HepG2 (cell line): ENCODE data around the gene EPN3. TPM values are rescaled to one million over a fixed set of nuclear protein-coding genes. Genes with fewer than 3 reads are reported as not detected.

Experiments used
- ELF3 ChIP-seq: IDR thresholded peaks from 2 replicates; pipeline ENCODE4 v1.6.1; 2016; ENCODE audit warnings: missing genetic modification reagents, missing compliant biosample characterization
- FOXO1 ChIP-seq: sonication (generic); formaldehyde crosslinking; IDR thresholded peaks from 2 replicates; pipeline ENCODE4 v1.4.0; 2020; ENCODE audit warnings: missing genetic modification reagents
- FOXP1 ChIP-seq, 2 experiments: fragments of 450-650 bp in 1 of 2; IDR thresholded peaks; 2 replicates each; pipeline ENCODE4 v1.6.1; 2017 to 2018; ENCODE audit warnings: antibody characterized with exemption in 1 of 2
- HDAC2 ChIP-seq: sonication (generic); formaldehyde crosslinking; IDR thresholded peaks from 2 replicates; pipeline ENCODE4 v1.4.0; 2020; ENCODE audit warnings: missing genetic modification reagents
- MEF2D ChIP-seq: sonication (generic); formaldehyde crosslinking; IDR thresholded peaks from 2 replicates; pipeline ENCODE4 v1.5.1; 2020; ENCODE audit warnings: mild to moderate bottlenecking, missing genetic modification reagents
- NR1H2 ChIP-seq: sonication (generic); formaldehyde crosslinking; IDR thresholded peaks from 2 replicates; pipeline ENCODE4 v1.8.1; 2022; ENCODE audit warnings: low read depth, missing genetic modification reagents, borderline replicate concordance
- RFX1 ChIP-seq: fragments of 450-650 bp; IDR thresholded peaks from 2 replicates; pipeline ENCODE4 v1.6.1; 2017
- RFX5 ChIP-seq: IDR thresholded peaks from 2 replicates; pipeline ENCODE4 v1.6.1; 2011; ENCODE audit warnings: low read depth, low read length, improper control_type of control experiment
- SNRNP70 ChIP-seq: fragments of 200-400 bp; formaldehyde crosslinking; IDR thresholded peaks from 2 replicates; pipeline ENCODE4 v1.6.1; 2017; ENCODE audit warnings: mild to moderate bottlenecking, low read depth, low read length, moderate library complexity
- TAF15 ChIP-seq: fragments of 200-400 bp; formaldehyde crosslinking; IDR thresholded peaks from one replicate; pipeline ENCODE4 v1.6.1; 2018; ENCODE audit warnings: mild to moderate bottlenecking, low read depth, low read length; ENCODE audit not compliant: poor library complexity, severe bottlenecking
- TBX2 ChIP-seq: sonication (generic); formaldehyde crosslinking; IDR thresholded peaks from 2 replicates; pipeline ENCODE4 v1.5.0; 2020; ENCODE audit warnings: missing genetic modification reagents, mild to moderate bottlenecking, borderline replicate concordance
- ZNF282 ChIP-seq: fragments of 450-650 bp; IDR thresholded peaks from 2 replicates; pipeline ENCODE4 v1.6.1; 2018; ENCODE audit not compliant: partially characterized antibody
- ZNF441 ChIP-seq: sonication (generic); formaldehyde crosslinking; IDR thresholded peaks from 2 replicates; pipeline ENCODE4 v1.7.0; 2021; ENCODE audit warnings: missing genetic modification reagents, borderline replicate concordance
- ZNF782 ChIP-seq: sonication (generic); formaldehyde crosslinking; IDR thresholded peaks from 2 replicates; pipeline ENCODE4 v1.4.0; 2020; ENCODE audit warnings: missing genetic modification reagents, mild to moderate bottlenecking, borderline replicate concordance
- polyA plus RNA-seq, 8 experiments: library from polyadenylated mRNA; depleted of rRNA in 3 of 8; stranded (reverse) in 7 of 8; unstranded in 1 of 8; fragments of >200 nt; fragmentation: Illumina TruSeq in 4 of 8; extraction: Trizol in 4 of 8; gene quantifications; 2 replicates each; pipeline versions ENCODE4 v1.2.1 to v1.2.3, GENCODE V29; 2011 to 2016; ENCODE audit warnings: low read depth in 4 of 8, missing spikeins in 1 of 8, mixed read lengths in 1 of 8; ENCODE audit not compliant: insufficient read depth in 1 of 8
- total RNA-seq, 5 experiments: library from RNA; depleted of rRNA; stranded (reverse); fragments of >200 nt; fragmentation: Illumina TruSeq; extraction: Trizol; gene quantifications; 2 replicates each; pipeline ENCODE4 v1.2.3, GENCODE V29; 2016; ENCODE audit warnings: low read depth in 1 of 5
- TF ChIP-seq, protein P1 (sequence below): sonication (generic); formaldehyde crosslinking; IDR thresholded peaks from 2 replicates; pipeline ENCODE4 v1.5.1; 2020; ENCODE audit warnings: mild to moderate bottlenecking, missing genetic modification reagents, moderate library complexity
- TF ChIP-seq, protein P2 (sequence below): IDR thresholded peaks from 2 replicates; pipeline ENCODE4 v1.6.1; 2012; ENCODE audit warnings: low read length, improper control_type of control experiment
- TF ChIP-seq, protein P3 (sequence below): sonication (generic); formaldehyde crosslinking; IDR thresholded peaks from 2 replicates; pipeline ENCODE4 v1.8.1; 2023; ENCODE audit warnings: mild to moderate bottlenecking, inconsistent platforms, moderate library complexity, missing genetic modification reagents, borderline replicate concordance
- TF ChIP-seq, protein P4 (sequence below): sonication (generic); formaldehyde crosslinking; IDR thresholded peaks from 2 replicates; pipeline ENCODE4 v1.4.0; 2020; ENCODE audit warnings: low read depth, mild to moderate bottlenecking, missing genetic modification reagents
- TF ChIP-seq, protein P5 (sequence below): sonication (generic); formaldehyde crosslinking; IDR thresholded peaks from 2 replicates; pipeline ENCODE4 v1.4.0; 2020; ENCODE audit warnings: low read depth, mild to moderate bottlenecking, missing genetic modification reagents

The EPN3 gene
- total and polyA plus RNA-seq, 2 of the 13 experiments (the other 11 are each of a cell fraction or from before 2014, with no cell fraction given) = 0.11 to 0.95 TPM

DNA sequence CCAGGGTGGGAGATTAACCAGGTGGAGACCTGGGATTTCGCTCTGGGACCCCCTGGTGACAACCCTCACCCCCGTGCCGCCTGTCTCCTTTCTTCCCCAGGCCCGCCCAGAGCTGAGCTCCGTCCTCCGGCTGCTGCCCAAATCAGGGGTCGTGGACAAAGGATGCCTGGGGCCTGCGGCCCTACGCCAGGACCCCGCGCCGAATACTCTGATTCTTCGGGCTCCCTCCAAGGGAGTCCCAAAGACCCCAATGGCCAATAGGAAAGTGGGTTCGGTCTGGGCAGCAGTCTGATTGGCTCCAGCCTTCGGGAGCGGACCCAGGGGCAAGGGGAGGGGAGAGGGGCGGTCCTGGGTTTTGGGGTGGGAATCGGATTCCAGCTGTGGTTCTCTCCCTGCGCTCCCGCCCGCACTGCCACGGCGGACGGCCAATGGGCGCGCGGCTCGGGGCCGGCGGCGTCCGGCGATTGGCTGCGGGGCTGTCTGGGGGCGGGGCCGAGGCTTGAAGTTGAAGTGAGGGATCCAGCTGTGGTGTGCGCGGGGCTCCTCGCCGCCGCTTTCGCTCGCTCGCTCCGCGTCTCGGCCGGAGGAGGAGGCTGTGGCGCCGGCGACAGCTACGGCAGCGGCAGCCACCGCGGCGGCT is 27.8 kb downstream of the EPN3 start, which contains the start of gene CACNA1G (continued):
- TF ChIP-seq, protein P1, sequence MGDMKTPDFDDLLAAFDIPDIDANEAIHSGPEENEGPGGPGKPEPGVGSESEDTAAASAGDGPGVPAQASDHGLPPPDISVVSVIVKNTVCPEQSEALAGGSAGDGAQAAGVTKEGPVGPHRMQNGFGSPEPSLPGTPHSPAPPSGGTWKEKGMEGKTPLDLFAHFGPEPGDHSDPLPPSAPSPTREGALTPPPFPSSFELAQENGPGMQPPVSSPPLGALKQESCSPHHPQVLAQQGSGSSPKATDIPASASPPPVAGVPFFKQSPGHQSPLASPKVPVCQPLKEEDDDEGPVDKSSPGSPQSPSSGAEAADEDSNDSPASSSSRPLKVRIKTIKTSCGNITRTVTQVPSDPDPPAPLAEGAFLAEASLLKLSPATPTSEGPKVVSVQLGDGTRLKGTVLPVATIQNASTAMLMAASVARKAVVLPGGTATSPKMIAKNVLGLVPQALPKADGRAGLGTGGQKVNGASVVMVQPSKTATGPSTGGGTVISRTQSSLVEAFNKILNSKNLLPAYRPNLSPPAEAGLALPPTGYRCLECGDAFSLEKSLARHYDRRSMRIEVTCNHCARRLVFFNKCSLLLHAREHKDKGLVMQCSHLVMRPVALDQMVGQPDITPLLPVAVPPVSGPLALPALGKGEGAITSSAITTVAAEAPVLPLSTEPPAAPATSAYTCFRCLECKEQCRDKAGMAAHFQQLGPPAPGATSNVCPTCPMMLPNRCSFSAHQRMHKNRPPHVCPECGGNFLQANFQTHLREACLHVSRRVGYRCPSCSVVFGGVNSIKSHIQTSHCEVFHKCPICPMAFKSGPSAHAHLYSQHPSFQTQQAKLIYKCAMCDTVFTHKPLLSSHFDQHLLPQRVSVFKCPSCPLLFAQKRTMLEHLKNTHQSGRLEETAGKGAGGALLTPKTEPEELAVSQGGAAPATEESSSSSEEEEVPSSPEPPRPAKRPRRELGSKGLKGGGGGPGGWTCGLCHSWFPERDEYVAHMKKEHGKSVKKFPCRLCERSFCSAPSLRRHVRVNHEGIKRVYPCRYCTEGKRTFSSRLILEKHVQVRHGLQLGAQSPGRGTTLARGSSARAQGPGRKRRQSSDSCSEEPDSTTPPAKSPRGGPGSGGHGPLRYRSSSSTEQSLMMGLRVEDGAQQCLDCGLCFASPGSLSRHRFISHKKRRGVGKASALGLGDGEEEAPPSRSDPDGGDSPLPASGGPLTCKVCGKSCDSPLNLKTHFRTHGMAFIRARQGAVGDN = peak; percentile 52
- TF ChIP-seq ZNF782 (CRISPR knock-in tag) (no peak), HDAC2 (no peak), ZNF441 (CRISPR knock-in tag) (no peak), ZNF282 (no peak), FOXP1 (IDR thresholded peaks at IDR 0.05) (no peak), FOXP1 (CRISPR knock-in tag; IDR thresholded peaks at IDR 0.05) (no peak), SNRNP70 (no peak), TAF15 (no peak), RFX1 (no peak), FOXO1 (CRISPR knock-in tag) (no peak), ELF3 (no peak), MEF2D (CRISPR knock-in tag) (no peak), TBX2 (no peak), RFX5 (no peak), NR1H2 (no peak)
- TF ChIP-seq, protein P2, sequence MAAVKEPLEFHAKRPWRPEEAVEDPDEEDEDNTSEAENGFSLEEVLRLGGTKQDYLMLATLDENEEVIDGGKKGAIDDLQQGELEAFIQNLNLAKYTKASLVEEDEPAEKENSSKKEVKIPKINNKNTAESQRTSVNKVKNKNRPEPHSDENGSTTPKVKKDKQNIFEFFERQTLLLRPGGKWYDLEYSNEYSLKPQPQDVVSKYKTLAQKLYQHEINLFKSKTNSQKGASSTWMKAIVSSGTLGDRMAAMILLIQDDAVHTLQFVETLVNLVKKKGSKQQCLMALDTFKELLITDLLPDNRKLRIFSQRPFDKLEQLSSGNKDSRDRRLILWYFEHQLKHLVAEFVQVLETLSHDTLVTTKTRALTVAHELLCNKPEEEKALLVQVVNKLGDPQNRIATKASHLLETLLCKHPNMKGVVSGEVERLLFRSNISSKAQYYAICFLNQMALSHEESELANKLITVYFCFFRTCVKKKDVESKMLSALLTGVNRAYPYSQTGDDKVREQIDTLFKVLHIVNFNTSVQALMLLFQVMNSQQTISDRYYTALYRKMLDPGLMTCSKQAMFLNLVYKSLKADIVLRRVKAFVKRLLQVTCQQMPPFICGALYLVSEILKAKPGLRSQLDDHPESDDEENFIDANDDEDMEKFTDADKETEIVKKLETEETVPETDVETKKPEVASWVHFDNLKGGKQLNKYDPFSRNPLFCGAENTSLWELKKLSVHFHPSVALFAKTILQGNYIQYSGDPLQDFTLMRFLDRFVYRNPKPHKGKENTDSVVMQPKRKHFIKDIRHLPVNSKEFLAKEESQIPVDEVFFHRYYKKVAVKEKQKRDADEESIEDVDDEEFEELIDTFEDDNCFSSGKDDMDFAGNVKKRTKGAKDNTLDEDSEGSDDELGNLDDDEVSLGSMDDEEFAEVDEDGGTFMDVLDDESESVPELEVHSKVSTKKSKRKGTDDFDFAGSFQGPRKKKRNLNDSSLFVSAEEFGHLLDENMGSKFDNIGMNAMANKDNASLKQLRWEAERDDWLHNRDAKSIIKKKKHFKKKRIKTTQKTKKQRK = no peak
- TF ChIP-seq, protein P3, sequence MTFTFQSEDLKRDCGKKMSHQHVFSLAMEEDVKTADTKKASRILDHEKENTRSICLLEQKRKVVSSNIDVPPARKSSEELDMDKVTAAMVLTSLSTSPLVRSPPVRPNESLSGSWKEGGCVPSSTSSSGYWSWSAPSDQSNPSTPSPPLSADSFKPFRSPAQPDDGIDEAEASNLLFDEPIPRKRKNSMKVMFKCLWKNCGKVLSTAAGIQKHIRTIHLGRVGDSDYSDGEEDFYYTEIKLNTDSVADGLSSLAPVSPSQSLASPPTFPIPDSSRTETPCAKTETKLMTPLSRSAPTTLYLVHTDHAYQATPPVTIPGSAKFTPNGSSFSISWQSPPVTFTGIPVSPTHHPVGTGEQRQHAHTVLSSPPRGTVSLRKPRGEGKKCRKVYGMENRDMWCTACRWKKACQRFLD = no peak
- TF ChIP-seq, protein P4, sequence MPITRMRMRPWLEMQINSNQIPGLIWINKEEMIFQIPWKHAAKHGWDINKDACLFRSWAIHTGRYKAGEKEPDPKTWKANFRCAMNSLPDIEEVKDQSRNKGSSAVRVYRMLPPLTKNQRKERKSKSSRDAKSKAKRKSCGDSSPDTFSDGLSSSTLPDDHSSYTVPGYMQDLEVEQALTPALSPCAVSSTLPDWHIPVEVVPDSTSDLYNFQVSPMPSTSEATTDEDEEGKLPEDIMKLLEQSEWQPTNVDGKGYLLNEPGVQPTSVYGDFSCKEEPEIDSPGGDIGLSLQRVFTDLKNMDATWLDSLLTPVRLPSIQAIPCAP = no peak
- TF ChIP-seq, protein P5, sequence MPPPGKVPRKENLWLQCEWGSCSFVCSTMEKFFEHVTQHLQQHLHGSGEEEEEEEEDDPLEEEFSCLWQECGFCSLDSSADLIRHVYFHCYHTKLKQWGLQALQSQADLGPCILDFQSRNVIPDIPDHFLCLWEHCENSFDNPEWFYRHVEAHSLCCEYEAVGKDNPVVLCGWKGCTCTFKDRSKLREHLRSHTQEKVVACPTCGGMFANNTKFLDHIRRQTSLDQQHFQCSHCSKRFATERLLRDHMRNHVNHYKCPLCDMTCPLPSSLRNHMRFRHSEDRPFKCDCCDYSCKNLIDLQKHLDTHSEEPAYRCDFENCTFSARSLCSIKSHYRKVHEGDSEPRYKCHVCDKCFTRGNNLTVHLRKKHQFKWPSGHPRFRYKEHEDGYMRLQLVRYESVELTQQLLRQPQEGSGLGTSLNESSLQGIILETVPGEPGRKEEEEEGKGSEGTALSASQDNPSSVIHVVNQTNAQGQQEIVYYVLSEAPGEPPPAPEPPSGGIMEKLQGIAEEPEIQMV (CRISPR knock-in tag) = no peak
